ENCODE results near the gene ROR1. TPM values are rescaled to one million over a fixed set of nuclear protein-coding genes. Genes with fewer than 3 reads are reported as not detected.

Gene ROR1
- total and polyA plus RNA-seq, 2 of the 4 experiments (the other 2 are of a cell fraction), result 4.4 to 10.0 TPM

GRCh38 chr1:64082459-64082858 is 308.6 kb downstream of the ROR1 start:
- Histone ChIP-seq H3K9me1 (ENCODE audit: insufficient read depth, low read length) (no peaks in the 10 kb centered on the region), H2AK9ac (replicated peaks; ENCODE audit: low read depth, low read length, poor library complexity) (no peak overlapping the region), H2BK20ac (ENCODE audit: low read depth, low read length) (no peak overlapping the region), H3K56ac (ENCODE audit: extremely low read depth, insufficient read depth, low read length) (no peak overlapping the region), H2BK120ac (ENCODE audit: low read depth, low read length) (no peak overlapping the region), H2BK5ac (ENCODE audit: low read depth, low read length, poor library complexity, severe bottlenecking) (no peak overlapping the region), H4K91ac (ENCODE audit: insufficient read depth, low read depth, low read length) (no peak overlapping the region), H3K4me2 (ENCODE audit: low read depth, low read length) (no peak overlapping the region), H3K14ac (replicated peaks; ENCODE audit: low read depth, low read length) (no peak overlapping the region), H3K4me3 (ENCODE audit: insufficient read depth, low read depth, low read length) (no peak overlapping the region), H4K20me1 (ENCODE audit: insufficient read depth, low read length) (no peaks in the 10 kb centered on the region), H3K9me3 (ENCODE audit: control insufficient read depth, insufficient read depth, low read length) (no peaks in the 10 kb centered on the region), H3K9ac (ENCODE audit: low read depth, low read length) (no peak overlapping the region), H2BK15ac (ENCODE audit: low read depth, low read length) (no peak overlapping the region), H3K27me3 (ENCODE audit: control insufficient read depth, insufficient read depth, low read length) (no peaks in the 10 kb centered on the region; the same call in 1 of the 2 replicates), H3K27ac (ENCODE audit: insufficient read depth, low read length) (no peak overlapping the region), H3K79me1 (ENCODE audit: low read depth in 1 of 2, low read length in 2 of 2) (no peaks in the 10 kb centered on the region), H3K4ac (ENCODE audit: low read depth, low read length) (no peak overlapping the region), H2AFZ (replicated peaks; ENCODE audit: low read length, poor library complexity) (no peak overlapping the region), H3K4me1 (ENCODE audit: control insufficient read depth, insufficient read depth, low read length) (peaks cover 2% of the 10 kb centered on the region; the same call in 1 of the 2 replicates), H4K5ac (ENCODE audit: low read depth, low read length) (no peak overlapping the region), H3K23ac (ENCODE audit: low read depth, low read length) (no peak overlapping the region), H4K8ac (ENCODE audit: low read depth in 2 of 2, low read length in 2 of 2) (no peak overlapping the region), H2AK5ac (ENCODE audit: low read depth, low read length) (no peak overlapping the region), H3K18ac (ENCODE audit: low read depth, low read length) (no peak overlapping the region), H3K36me3 (ENCODE audit: control insufficient read depth, insufficient read depth, low read length) (no peaks in the 10 kb centered on the region)
- in situ Hi-C loops (cut with MboI; ENCODE audit: low sequenced_read_pairs) (no loop called here), intact Hi-C loops (cut with micrococcal nuclease) (no loop called here), dilution Hi-C loops (cut with HindIII; ENCODE audit: low sequenced_read_pairs, unreplicated experiment) (no loop called here)
- ChIA-PET POLR2A (ENCODE audit: unreplicated experiment) (no interaction called here), CTCF (no interaction called here)
- no TSS peak for BruUV-seq (replicated peaks)
- WGBS, 2 experiments (ENCODE audit: extremely low coverage in 2 of 2, insufficient read length in 1 of 2), result 71% methylated on average over 1 of the region's 3 CpGs; no CpG with 5 or more reads in 1 of the 2 experiments
- peak; percentile 93 for ATAC-seq (ENCODE audit: low read depth)
- TF ChIP-seq CHD1 (IDR thresholded peaks at IDR 0.05; ENCODE audit: low read depth, low read length), result no peak
- no peak for TF ChIP-seq RAD21 (IDR thresholded peaks at IDR 0.05; ENCODE audit: low read length)
- no peak for TF ChIP-seq MAFK (IDR thresholded peaks at IDR 0.05; ENCODE audit: low read depth, low read length)
- TF ChIP-seq RFX5 (IDR thresholded peaks at IDR 0.05; ENCODE audit: low read depth, low read length), result no peak
- TF ChIP-seq NFE2L2 (IDR thresholded peaks at IDR 0.05; ENCODE audit: low read depth, low read length), result no peak
- TF ChIP-seq POLR2A (IDR thresholded peaks at IDR 0.05; ENCODE audit: low read depth, low read length), result no peak
- no peak for TF ChIP-seq SMC3 (IDR thresholded peaks at IDR 0.05; ENCODE audit: low read depth, low read length)
- no peak for TF ChIP-seq USF2 (IDR thresholded peaks at IDR 0.05; ENCODE audit: low read depth, low read length)
- no peak for TF ChIP-seq MXI1 (IDR thresholded peaks at IDR 0.05; ENCODE audit: borderline replicate concordance, low read depth, low read length)
- no peak for TF ChIP-seq ELK1 (IDR thresholded peaks at IDR 0.05; ENCODE audit: borderline replicate concordance, low read depth, low read length)
- TF ChIP-seq RCOR1 (IDR thresholded peaks at IDR 0.05; ENCODE audit: insufficient replicate concordance, low read length), result no peak
- no peak for TF ChIP-seq BHLHE40 (IDR thresholded peaks at IDR 0.05; ENCODE audit: low read depth, low read length)
- no peak for TF ChIP-seq CEBPB (IDR thresholded peaks at IDR 0.05; ENCODE audit: low read depth, low read length)
- TF ChIP-seq MAZ (IDR thresholded peaks at IDR 0.05; ENCODE audit: borderline replicate concordance, low read depth, low read length), result no peak
- no peak for TF ChIP-seq CTCF (conservative IDR thresholded peaks at IDR 0.05; ENCODE audit: low read depth, low read length)
- TF ChIP-seq FOS (IDR thresholded peaks at IDR 0.05; ENCODE audit: low read depth, low read length), result no peak
- peak; percentile 61 for DNase-seq
